ENCODE results near the gene MAT2B. TPM values are rescaled to one million over a fixed set of nuclear protein-coding genes. Genes with fewer than 3 reads are reported as not detected.

The MAT2B gene
- polyA plus RNA-seq, 3 donors = 34.8 to 165 (median 142) TPM

GRCh38 chr5:163529698-163530097 is 24.3 kb downstream of the MAT2B start:
- H2AFZ ChIP-seq (ENCODE audit: insufficient read depth, low read depth, low read length, poor library complexity, severe bottlenecking) = no peak overlapping the region
- no peak overlapping the region for H3K27ac ChIP-seq (ENCODE audit: low read depth in 1 of 2, low read length in 2 of 2)
- no peak for TF ChIP-seq CTCF (IDR thresholded peaks at IDR 0.05)
- no peaks in the 10 kb centered on the region for H3K4me1 ChIP-seq (ENCODE audit: control insufficient read depth in 1 of 2, insufficient read depth in 2 of 2, low read length in 2 of 2)
- H3K27me3 ChIP-seq (ENCODE audit: control insufficient read depth in 2 of 2, insufficient read depth in 2 of 2, low read length in 2 of 2) = no peaks in the 10 kb centered on the region
- no peak overlapping the region for H3K9ac ChIP-seq (ENCODE audit: insufficient read depth, low read length, poor library complexity, severe bottlenecking)
- peaks cover 0 to 9% (median 6%) of the 10 kb centered on the region in 7 donors for H3K9me3 Mint-ChIP-seq
- H3K36me3 ChIP-seq (replicated peaks in 1 of 2; ENCODE audit: control insufficient read depth in 1 of 2, insufficient read depth in 2 of 2, low read length in 2 of 2) = no peaks in the 10 kb centered on the region
- H3K27me3 Mint-ChIP-seq (ENCODE audit: low read depth in 3 of 3) = peaks cover 0 to 3% (median 2%) of the 10 kb centered on the region in 3 donors
- no peak overlapping the region for H3K4me3 ChIP-seq (replicated peaks in 1 of 3; ENCODE audit: low read depth in 2 of 3, low read length in 3 of 3)
- H3K4me2 ChIP-seq (replicated peaks; ENCODE audit: extremely low read depth, low read length, poor library complexity, severe bottlenecking) = no peak overlapping the region
- intact Hi-C loops (cut with micrococcal nuclease) = no loop called here
- DNase-seq = no peak
- no peak overlapping the region for H3K4me3 Mint-ChIP-seq
- no peaks in the 10 kb centered on the region for H3K9me3 ChIP-seq (replicated peaks in 1 of 2; ENCODE audit: control insufficient read depth in 1 of 2, insufficient read depth in 1 of 2, low read length in 2 of 2)
- H3K27ac Mint-ChIP-seq = no peak overlapping the region
- H3K79me2 ChIP-seq (ENCODE audit: insufficient read depth, low read length) = no peaks in the 10 kb centered on the region
- no peaks in the 10 kb centered on the region for H3K4me1 Mint-ChIP-seq
- H4K20me1 ChIP-seq (ENCODE audit: insufficient read depth, low read length) = no peaks in the 10 kb centered on the region
- H3K36me3 Mint-ChIP-seq = peaks cover 0 to under 1% of the 10 kb centered on the region in 2 donors
- 76% methylated on average over 4 of the region's 5 CpGs for WGBS (ENCODE audit: insufficient coverage)

GRCh38 chr5:163531272-163531671 is 25.9 kb downstream of the MAT2B start:
- Histone ChIP-seq H3K9me3 (replicated peaks in 1 of 2; ENCODE audit: control insufficient read depth in 1 of 2, insufficient read depth in 1 of 2, low read length in 2 of 2) (no peaks in the 10 kb centered on the region), H3K4me3 (replicated peaks in 1 of 3; ENCODE audit: low read depth in 2 of 3, low read length in 3 of 3) (no peak overlapping the region), H3K27ac (ENCODE audit: low read depth in 1 of 2, low read length in 2 of 2) (no peak overlapping the region), H3K4me2 (replicated peaks; ENCODE audit: extremely low read depth, low read length, poor library complexity, severe bottlenecking) (no peak overlapping the region), H3K27me3 (ENCODE audit: control insufficient read depth in 2 of 2, insufficient read depth in 2 of 2, low read length in 2 of 2) (no peaks in the 10 kb centered on the region), H3K9ac (ENCODE audit: insufficient read depth, low read length, poor library complexity, severe bottlenecking) (no peak overlapping the region), H2AFZ (ENCODE audit: insufficient read depth, low read depth, low read length, poor library complexity, severe bottlenecking) (no peak overlapping the region), H3K79me2 (ENCODE audit: insufficient read depth, low read length) (no peaks in the 10 kb centered on the region), H3K36me3 (replicated peaks in 1 of 2; ENCODE audit: control insufficient read depth in 1 of 2, insufficient read depth in 2 of 2, low read length in 2 of 2) (no peaks in the 10 kb centered on the region), H3K4me1 (ENCODE audit: control insufficient read depth in 1 of 2, insufficient read depth in 2 of 2, low read length in 2 of 2) (no peaks in the 10 kb centered on the region), H4K20me1 (ENCODE audit: insufficient read depth, low read length) (no peaks in the 10 kb centered on the region)
- Mint-ChIP-seq H3K4me3 (no peak overlapping the region), H3K27ac (no peak overlapping the region), H3K27me3 (ENCODE audit: low read depth in 3 of 3) (peaks cover 0 to 3% (median 2%) of the 10 kb centered on the region in 3 donors), H3K4me1 (no peaks in the 10 kb centered on the region), H3K36me3 (no peaks in the 10 kb centered on the region), H3K9me3 (peaks cover 0 to 6% (median 4%) of the 10 kb centered on the region in 7 donors)
- no peak for TF ChIP-seq CTCF (IDR thresholded peaks at IDR 0.05)
- no CpG with 5 or more reads among the region's 3 CpGs for WGBS (ENCODE audit: insufficient coverage)
- intact Hi-C loops (cut with micrococcal nuclease) = no loop called here
- no peak for DNase-seq
